ENCODE measurements around the gene PUM2.

PUM2 gene

DNA sequence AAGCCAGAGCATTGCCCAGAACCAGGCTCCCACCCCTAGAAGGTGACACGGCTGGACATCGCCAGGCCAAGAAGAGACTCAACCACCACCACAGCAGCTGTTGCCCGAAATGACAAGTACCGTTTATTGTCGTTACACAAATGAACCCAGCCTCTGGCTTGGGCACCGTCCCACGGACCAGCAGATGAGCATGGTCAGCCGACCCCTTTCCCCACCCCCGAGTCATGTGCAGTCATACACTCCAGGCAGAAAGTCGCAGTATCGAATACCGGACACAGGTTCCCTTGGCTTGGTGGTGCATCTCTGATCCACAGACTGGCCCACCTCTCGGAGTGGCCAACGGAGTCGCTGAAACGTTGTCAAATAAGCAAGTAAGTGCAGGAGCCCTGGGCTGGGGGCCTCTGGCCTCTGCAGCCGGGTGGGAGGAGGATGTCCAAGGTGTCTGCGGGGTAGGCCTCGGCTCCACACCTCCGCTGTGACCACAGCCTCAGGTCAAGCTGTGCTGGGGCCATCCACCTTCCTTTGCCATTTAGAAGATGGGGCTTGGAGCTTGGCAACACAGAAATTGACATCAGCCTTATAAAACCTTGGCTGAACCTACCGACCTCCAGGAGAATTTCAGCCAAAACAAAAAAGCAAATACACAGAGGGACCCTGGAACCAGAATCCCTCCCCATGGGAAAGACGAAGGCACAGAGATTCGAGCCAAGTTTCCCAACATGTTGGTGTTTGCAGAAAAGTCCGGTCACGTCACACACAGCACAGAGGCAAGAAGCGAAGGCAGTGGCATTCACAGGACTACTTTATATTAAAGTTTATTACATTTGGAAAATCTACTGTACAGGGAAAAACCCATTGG, 149.7 kb downstream of the PUM2 start:
- no peak for DNase-seq (ENCODE audit: low read depth)

GRCh38 chr2:20199633-20200270, 150.9 kb downstream of the PUM2 start:
- no peak for DNase-seq (ENCODE audit: low read depth)

DNA sequence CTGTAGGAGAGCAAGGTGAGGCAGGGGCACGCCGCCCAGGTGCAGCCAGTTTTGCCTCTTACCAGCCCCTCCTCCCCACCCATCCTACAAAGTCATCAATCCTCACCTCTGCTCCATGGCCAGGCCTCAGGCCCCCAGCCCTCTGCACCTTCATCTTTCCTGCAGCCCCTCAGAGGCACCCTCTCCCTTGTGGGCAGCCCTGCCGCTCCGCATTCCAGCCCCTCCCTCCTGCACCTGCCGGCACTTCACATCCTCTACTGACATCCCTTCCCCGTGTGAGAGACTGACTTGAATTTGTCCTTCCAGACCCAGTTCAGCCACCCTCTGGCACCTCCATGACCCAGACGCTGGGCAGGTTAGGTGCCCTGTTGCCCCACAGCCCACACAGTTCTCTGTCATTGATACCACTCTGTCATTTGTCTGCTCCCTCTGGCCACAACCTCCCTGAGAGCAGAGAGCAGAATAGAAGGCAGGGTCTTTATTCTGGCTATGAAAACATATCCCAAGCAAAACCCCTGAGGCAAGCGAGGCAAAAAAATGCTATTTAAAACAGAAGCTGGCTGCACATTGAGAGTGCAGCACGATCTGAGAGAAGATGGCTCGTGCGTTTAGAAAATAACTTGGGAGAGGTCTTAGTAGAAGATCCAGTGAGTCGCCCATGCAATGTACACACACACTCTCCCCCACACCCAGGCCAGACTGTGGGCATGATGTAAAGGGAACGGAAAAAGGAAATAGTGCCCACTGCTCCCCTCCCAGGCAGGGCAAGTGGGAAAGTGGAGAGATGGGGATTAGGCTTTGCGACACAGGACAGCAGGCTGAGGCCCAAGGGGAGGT, 151.6 kb downstream of the PUM2 start:
- DNase-seq (ENCODE audit: low read depth), result no peak

All from HS-27A (cell line).